GM18517 (cell line): ENCODE measurements around the gene OR2AT4.
"Not testable (repeated sequence)": the region's sequence is repeated elsewhere in the genome, so short reads cannot be mapped to it uniquely, and the experiment has no call there.

ENCODE experiments used
- ATAC-seq: cut with Tn5 transposase; IDR thresholded peaks from one replicate; pipeline ENCODE4 v1.9.1; 2021; ENCODE audit warnings: mild to moderate bottlenecking, moderate library complexity; ENCODE audit not compliant: unreplicated experiment

OR2AT4 gene

GRCh38 chr11:75068993-75069392 is 27.7 kb downstream of the OR2AT4 start:
- ATAC-seq, result no peak

- no peak for ATAC-seq
These were observed 28.1 kb downstream of the OR2AT4 start for GRCh38 chr11:75068559-75068958.

GRCh38 chr11:75066061-75066460 is 30.6 kb downstream of the OR2AT4 start:
- no peak for ATAC-seq

DNA sequence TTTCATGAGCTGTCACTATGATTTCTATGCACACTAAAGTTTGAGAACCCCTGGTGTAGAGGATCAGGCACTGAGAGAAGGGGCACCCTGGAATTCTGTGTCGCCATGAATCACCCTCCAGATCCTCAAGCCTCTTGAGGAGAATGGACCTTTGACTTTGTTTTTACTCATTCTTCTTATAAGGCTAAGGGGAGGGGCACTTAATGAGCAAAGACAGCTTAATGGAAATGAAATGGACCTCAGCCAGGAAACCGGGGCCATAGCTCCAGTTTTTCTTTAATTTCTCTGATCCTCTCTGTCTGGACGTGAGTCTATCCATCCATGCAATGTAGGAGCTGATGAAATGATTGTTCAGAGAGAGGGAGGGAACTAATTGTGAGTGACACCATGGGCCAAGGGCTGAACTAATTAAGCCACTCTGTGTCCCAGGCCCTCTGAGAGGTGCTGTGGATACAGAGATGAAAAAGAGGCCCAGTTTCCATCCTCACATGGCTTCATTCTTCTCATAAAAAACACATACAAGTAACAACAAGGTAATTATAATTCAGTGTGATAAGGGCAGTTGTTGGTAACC is 32.8 kb downstream of the OR2AT4 start:
- no peak for ATAC-seq

- no peak for ATAC-seq
These were observed 37.4 kb downstream of the OR2AT4 start for GRCh38 chr11:75059299-75059698.

DNA sequence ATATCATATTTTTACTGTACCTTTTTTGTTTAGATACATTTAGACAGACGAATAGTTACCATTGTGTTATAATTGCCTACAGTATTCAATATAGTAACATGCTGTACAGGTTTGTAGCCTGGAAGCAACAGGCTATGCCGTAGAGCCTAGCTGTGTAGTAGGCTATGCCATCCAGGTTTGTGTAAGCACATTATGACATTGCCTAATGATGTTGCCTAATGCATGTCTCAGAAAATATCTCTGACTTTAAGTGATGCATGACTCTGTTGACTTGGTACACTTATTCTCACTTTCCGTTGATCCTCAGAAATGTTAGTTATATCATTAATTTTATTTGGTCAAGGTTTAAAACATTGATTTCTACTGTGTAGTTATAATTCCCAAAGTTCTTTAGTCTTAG is 39.9 kb downstream of the OR2AT4 start:
- ATAC-seq, result no peak

DNA sequence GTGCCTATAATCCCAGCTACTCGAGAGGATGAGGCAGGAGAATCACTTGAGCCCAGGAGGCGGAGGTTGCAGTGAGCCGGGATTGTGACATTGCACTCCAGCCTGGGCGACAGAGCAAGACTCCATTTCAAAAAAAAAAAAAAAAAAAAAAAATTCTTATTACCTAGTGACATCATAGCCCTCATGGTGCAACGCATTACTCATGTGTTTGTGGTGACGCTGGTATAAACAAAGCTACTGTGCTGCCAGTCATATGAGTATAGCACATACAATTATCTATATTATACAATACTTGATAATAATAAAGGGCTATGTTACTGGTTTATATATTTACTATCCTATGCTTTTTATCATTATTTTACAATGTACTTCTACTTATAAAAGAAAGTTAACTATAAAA is 41.2 kb downstream of the OR2AT4 start:
- ATAC-seq, result no peak

DNA sequence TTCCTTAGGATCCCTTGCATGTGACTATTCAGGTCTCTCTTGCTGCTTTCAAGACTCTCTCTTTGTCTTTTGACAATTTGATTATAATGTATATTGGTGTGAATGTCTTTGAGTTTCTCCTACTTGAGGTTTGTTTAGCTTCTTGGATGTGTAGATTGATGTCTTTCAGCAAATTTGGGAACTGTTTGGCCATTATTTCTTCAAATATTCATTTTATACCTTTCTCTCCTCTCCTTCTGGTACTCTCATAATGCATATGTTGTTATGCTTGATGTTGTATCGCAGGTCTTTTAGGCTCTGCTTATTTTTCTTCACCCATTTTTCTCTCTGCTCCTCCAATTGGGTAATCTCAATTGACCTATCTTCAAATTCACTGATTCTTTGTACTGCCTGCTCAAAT is 44.2 kb downstream of the OR2AT4 start:
- no peak for ATAC-seq

DNA sequence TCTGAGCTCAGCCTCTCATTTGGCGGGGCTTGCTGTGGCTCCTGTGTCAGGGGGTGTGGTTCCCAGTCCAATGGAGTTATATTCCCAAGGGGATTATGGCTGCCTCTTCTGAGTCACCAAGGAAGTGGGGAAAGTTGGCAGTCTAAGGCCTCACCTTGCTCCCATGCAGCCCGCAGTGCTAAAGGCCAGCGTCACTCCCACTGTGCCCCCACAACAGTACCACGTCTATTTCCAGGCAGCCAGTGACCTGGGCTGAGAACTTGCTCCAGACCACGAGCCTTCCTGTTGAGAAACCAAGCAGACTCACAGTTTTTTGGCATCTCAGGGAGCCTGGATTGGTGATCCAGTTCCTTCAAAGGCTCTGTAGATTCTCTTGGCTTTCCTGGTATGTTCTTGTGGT is 45.6 kb downstream of the OR2AT4 start:
- no peak for ATAC-seq

- ATAC-seq, result no peak
These were observed 46.2 kb downstream of the OR2AT4 start for GRCh38 chr11:75050516-75050915.

DNA sequence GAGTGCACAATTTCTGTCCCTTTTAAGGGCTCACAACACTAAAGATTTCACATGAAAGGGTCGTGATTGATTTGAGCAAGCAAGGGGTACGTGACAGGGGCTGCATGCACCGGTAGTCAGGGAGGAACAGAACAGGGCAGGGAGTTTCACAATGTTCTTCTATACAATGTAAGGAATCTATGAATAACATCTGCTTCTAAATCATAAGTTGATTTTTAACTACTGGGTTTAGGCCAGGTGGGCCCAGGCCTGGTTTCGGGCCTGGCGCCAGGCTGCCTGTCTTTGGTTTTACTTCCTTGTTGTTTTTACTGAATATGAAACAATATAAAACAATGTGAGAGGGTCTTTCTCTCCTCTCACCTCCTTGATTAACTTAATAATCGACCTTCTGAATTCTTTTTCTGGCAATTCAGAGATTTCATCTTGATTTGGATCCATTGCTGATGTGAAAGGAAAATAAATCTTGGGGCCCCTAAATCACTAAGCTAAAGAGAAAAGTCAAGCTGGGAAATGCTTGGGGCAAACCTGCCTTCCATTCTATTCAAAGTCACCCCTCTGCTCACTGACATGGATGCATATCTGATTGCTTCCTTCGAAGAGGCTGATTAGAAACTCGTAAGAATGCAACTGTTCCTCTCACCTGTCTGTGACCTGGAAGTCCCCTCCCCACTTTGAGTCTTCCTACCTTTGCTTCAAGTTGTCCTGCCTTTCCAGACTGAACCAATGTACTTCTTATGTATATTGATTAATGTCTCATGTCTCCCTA is 47.0 kb downstream of the OR2AT4 start:
- ATAC-seq, result not testable (repeated sequence)

GRCh38 chr11:75047191-75047590 is 49.5 kb downstream of the OR2AT4 start:
- no peak for ATAC-seq

DNA sequence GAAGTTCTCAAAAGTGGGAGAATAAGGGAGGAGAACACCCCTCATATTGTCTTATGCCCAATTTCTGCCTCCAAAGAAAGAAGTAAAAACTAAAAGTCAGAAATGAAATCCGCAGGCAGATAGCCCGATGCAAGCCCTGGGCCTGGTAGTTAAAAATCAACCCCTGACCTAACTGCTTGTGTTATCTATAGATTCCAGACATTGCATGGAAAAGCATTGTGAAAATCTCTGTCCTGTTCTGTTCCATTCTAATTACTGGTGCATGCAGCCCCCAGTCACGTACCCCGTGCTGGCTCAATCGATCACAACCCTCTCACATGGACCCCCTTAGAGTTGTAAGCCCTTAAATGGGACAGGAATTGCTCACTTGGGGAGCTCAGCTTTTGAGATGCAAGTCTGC is 50.0 kb downstream of the OR2AT4 start:
- not testable (repeated sequence) for ATAC-seq

- ATAC-seq, result not testable (repeated sequence)
These were observed 52.1 kb downstream of the OR2AT4 start for GRCh38 chr11:75044381-75045170.

DNA sequence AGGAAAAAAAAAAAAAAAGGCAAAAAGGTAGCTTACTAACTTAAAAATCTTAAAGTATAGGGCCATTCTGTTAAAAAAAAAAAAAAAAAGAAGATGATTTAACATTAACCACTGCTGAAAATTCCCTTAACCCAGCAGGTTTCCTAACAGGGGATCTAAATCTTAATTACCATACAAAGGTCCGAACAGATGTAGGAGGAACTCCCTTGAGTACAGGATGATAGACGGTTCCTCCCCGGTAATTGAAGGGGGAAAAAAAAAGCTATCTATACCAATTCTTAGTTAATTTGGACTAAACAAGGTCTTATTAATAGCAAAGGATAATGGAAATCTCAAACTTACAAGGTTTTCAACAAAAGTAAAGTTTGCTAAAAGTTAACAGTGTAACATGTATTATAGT is 54.9 kb downstream of the OR2AT4 start:
- ATAC-seq, result not testable (repeated sequence)

- no peak for ATAC-seq
These were observed 55.4 kb downstream of the OR2AT4 start for GRCh38 chr11:75041263-75041662.

DNA sequence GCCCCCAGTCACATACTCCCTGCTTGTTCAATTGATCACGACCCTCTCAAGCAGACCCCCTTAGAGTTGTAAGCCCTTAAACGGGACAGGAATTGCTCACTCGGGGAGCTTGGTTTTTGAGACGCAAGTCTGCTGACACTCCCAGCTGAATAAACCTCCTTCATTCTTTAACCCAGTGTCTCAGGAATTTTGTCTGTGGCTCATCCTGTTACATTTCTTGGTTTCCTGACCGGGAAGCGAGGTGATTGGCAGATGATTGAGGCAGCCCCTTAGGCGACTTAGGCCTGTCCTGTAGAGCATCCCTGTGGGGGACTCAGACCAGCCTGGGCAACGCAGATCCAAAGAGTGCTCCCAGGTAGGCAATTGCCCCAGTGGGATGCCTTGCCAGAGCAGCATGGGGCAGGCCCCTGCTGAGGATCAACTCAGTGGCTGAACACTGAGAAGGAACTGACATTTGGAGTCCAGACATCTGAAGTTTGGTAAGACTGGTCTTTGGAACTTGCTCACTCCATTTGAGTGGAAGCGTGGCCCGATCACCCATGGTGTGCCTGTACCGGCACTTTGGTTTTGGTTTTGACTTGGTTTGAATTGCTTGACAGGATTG is 56.4 kb downstream of the OR2AT4 start:
- no peak for ATAC-seq

GRCh38 chr11:75035911-75036565 is 60.6 kb downstream of the OR2AT4 start:
- no peak for ATAC-seq

DNA sequence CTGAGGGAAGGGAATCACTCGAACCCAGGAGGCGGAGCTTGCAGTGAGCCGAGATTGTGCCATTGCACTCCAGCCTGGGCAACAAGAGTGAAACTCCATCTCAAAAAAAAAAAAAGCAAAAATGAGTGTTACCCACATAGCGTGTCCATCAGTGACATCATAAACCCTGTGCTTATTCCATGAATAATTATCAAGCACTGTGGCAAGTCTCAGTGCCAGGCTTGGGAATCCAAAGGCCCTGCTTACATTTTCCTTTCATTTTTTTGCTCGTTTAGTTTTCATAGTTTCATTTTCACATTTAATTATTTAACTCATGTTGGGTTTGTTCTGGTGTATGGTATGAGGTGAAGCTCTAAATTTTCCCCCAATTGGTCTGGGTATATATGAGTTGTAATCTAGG is 61.4 kb downstream of the OR2AT4 start:
- ATAC-seq, result no peak

GRCh38 chr11:75033916-75034315 is 62.8 kb downstream of the OR2AT4 start:
- no peak for ATAC-seq

DNA sequence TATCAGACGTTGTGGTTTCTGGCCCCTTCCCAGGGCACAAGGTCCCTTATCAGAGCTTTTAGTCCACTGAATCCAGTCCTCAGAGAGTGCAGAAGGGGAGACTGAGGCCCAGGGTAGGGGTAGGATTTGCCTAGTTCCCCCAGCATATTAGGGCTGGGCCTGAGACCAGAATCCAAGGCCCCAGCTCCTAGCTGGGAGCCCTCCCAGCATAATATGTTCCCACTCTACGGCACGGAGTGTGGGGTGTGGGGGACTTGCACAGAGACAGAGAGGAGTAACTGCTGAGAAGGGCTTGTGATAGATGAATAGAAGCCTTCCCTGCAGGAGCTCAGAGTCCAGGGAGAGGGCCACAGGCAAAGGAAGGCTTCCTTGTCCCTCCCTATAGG is 64.1 kb downstream of the OR2AT4 start:
- ATAC-seq, result no peak
